Sigmoid colon (tissue), 7 donors: Measurements from ENCODE around the gene MPND. TPM values are rescaled to one million over a fixed set of nuclear protein-coding genes. Genes with fewer than 3 reads are reported as not detected.

Experiments used
- DNase-seq: peaks from one replicate; pipeline ENCODE4 v3.0.0-alpha.2; 2019
- H3K27ac ChIP-seq, 4 donors: fragments of 200-600 bp; sonication (generic); one replicate each; pipeline ENCODE4 v1.5.1; 2016 to 2019; ENCODE audit warnings: mild to moderate bottlenecking in 1 of 4
- H3K27me3 ChIP-seq, 3 donors: fragments of 200-600 bp; sonication (generic); one replicate each; pipeline ENCODE4 v1.5.1; 2019; ENCODE audit warnings: mild to moderate bottlenecking in 1 of 3
- H3K36me3 ChIP-seq, 4 donors: fragments of 200-600 bp; sonication (generic); one replicate each; pipeline ENCODE4 v1.5.1; 2016 to 2019
- H3K4me1 ChIP-seq, 4 donors: fragments of 200-600 bp; sonication (generic); one replicate each; pipeline ENCODE4 v1.5.1; 2017 to 2019
- H3K4me3 ChIP-seq, 4 donors: fragments of 200-600 bp; sonication (generic); one replicate each; pipeline ENCODE4 v1.5.1; 2017 to 2019; ENCODE audit warnings: mild to moderate bottlenecking in 2 of 4, moderate library complexity in 1 of 4
- H3K9me3 ChIP-seq, 4 donors: fragments of 200-600 bp in 3 of 4; sonication (generic) in 3 of 4; one replicate each; pipeline versions ENCODE4 v1.5.1 to v1.6.1; 2013 to 2019
- CTCF ChIP-seq, 4 experiments: fragments of 450-650 bp in 3 of 4; fragments of 200-600 bp in 1 of 4; IDR thresholded peaks; one replicate each; pipeline ENCODE4 v1.5.1; 2016 to 2019; ENCODE audit warnings: antibody characterized with exemption in 4 of 4, mild to moderate bottlenecking in 3 of 4, moderate library complexity in 2 of 4
- EP300 ChIP-seq, 4 donors: sonication (generic); formaldehyde crosslinking; IDR thresholded peaks; one replicate each; pipeline ENCODE4 v1.6.1; 2017; ENCODE audit warnings: antibody characterized with exemption in 4 of 4
- POLR2A ChIP-seq, 2 donors: fragments of 450-650 bp; IDR thresholded peaks; one replicate each; pipeline ENCODE4 v1.6.1; 2016; ENCODE audit warnings: antibody characterized with exemption in 2 of 2, mild to moderate bottlenecking in 2 of 2, moderate library complexity in 2 of 2
- POLR2AphosphoS5 ChIP-seq, 4 donors: sonication (generic); formaldehyde crosslinking; IDR thresholded peaks; one replicate each; pipeline ENCODE4 v1.6.1; 2017; ENCODE audit warnings: antibody characterized with exemption in 4 of 4
- WGBS, 2 donors: extraction: QIAGEN DNeasy Blood & Tissue Kit; methylation state at CpG; one replicate each; pipeline ENCODE4 v1.1.7; 2013; 5-methylcytosine and 5-hydroxymethylcytosine counted together
- intact Hi-C: fragments of 100-400 bp; cut with DNase I; formaldehyde crosslinking; loops from one replicate; pipeline ENCODE4 v1.15.1; 2023
- polyA plus RNA-seq, 3 donors: library from polyadenylated mRNA; stranded (reverse); fragments of 200-250 nt; gene quantifications; one replicate each; pipeline ENCODE4 v1.2.3, GENCODE V29; 2013
- total RNA-seq, 4 donors: library from RNA; depleted of rRNA; stranded (reverse); fragments of >200 nt; gene quantifications; one replicate each; pipeline ENCODE4 v1.1.0, GENCODE V29; 2016
- donor health status: healthy with polysubstance abuse.
- donor health status: Bipolar disorder and iron deficiency.
- donor health status: healthy.

MPND gene
- total and polyA plus RNA-seq, 7 donors = 8.6 to 65.2 (median 13.3) TPM

GRCh38 chr19:4350111-4350510 lies 6.7 kb downstream of the MPND start:
- no peak for DNase-seq
- Histone ChIP-seq H3K9me3 (no peaks in the 10 kb centered on the region), H3K4me3 (no peak overlapping the region), H3K27ac (no peak overlapping the region), H3K27me3 (no peaks in the 10 kb centered on the region), H3K4me1 (no peaks in the 10 kb centered on the region), H3K36me3 (peaks cover 0 to 36% (median 2%) of the 10 kb centered on the region in 4 donors)
- intact Hi-C loops = no loop called here
- WGBS, 2 donors = 88 to 96% methylated on average over 8 of the region's 8 CpGs
- TF ChIP-seq EP300 (IDR thresholded peaks at IDR 0.05) (no peak), POLR2A (IDR thresholded peaks at IDR 0.05) (no peak), POLR2AphosphoS5 (IDR thresholded peaks at IDR 0.05) (no peak), CTCF (IDR thresholded peaks at IDR 0.05) (no peak)

- intact Hi-C loops = no loop called here
- H3K36me3 ChIP-seq = peaks cover 0 to 34% (median 2%) of the 10 kb centered on the region in 4 donors
- H3K27ac ChIP-seq = no peak overlapping the region
- no peak overlapping the region for H3K4me3 ChIP-seq
- DNase-seq = no peak
- TF ChIP-seq POLR2AphosphoS5 (IDR thresholded peaks at IDR 0.05) = no peak
- TF ChIP-seq POLR2A (IDR thresholded peaks at IDR 0.05) = no peak
- no peak for TF ChIP-seq CTCF (IDR thresholded peaks at IDR 0.05)
- no peak for TF ChIP-seq EP300 (IDR thresholded peaks at IDR 0.05)
- no peaks in the 10 kb centered on the region for H3K9me3 ChIP-seq
- no peaks in the 10 kb centered on the region for H3K27me3 ChIP-seq
- 96% methylated on average over 9 of the region's 9 CpGs for WGBS, 2 donors
- no peaks in the 10 kb centered on the region for H3K4me1 ChIP-seq
Observed at GRCh38 chr19:4350726-4351125, 7.4 kb downstream of the MPND start.

GRCh38 chr19:4352701-4353121 lies 9.3 kb downstream of the MPND start:
- intact Hi-C loops = loop anchor here (2.0 kb wide), 1 partner anchor 86 kb away; no protein-coding TSS in a partner anchor
- peak; percentile 71 for DNase-seq
- Histone ChIP-seq H3K27ac (no peak overlapping the region), H3K4me1 (no peaks in the 10 kb centered on the region), H3K9me3 (no peaks in the 10 kb centered on the region), H3K27me3 (no peaks in the 10 kb centered on the region), H3K36me3 (peaks cover 0 to 36% (median 0%) of the 10 kb centered on the region in 4 donors), H3K4me3 (no peak overlapping the region)
- TF ChIP-seq CTCF (IDR thresholded peaks at IDR 0.05) (peak; percentile 78 to 93 (median 86)), POLR2AphosphoS5 (IDR thresholded peaks at IDR 0.05) (no peak)
- WGBS, 2 donors = 25 to 46% methylated on average over 9 of the region's 9 CpGs

- no peaks in the 10 kb centered on the region for H3K4me1 ChIP-seq
- H3K27me3 ChIP-seq = no peaks in the 10 kb centered on the region
- DNase-seq = no peak
- peaks cover 0 to 35% (median under 1%) of the 10 kb centered on the region in 4 donors for H3K36me3 ChIP-seq
- WGBS, 2 donors = 93% methylated on average over 12 of the region's 12 CpGs
- intact Hi-C loops = no loop called here
- no peaks in the 10 kb centered on the region for H3K9me3 ChIP-seq
- no peak overlapping the region for H3K4me3 ChIP-seq
- no peak for TF ChIP-seq POLR2A (IDR thresholded peaks at IDR 0.05)
- no peak for TF ChIP-seq EP300 (IDR thresholded peaks at IDR 0.05)
- no peak for TF ChIP-seq POLR2AphosphoS5 (IDR thresholded peaks at IDR 0.05)
- TF ChIP-seq CTCF (IDR thresholded peaks at IDR 0.05) = no peak
- H3K27ac ChIP-seq = no peak overlapping the region
Observed at GRCh38 chr19:4354282-4354681, 10.9 kb downstream of the MPND start.

GRCh38 chr19:4354897-4355296 lies 11.5 kb downstream of the MPND start:
- no peak overlapping the region for H3K4me3 ChIP-seq
- peak; percentile 61 for DNase-seq
- intact Hi-C loops = no loop called here
- WGBS, 2 donors = 85 to 90% methylated on average over 17 of the region's 17 CpGs
- peaks cover 0 to 41% (median 4%) of the 10 kb centered on the region in 4 donors for H3K36me3 ChIP-seq
- no peak overlapping the region for H3K27ac ChIP-seq
- no peaks in the 10 kb centered on the region for H3K4me1 ChIP-seq
- TF ChIP-seq POLR2AphosphoS5 (IDR thresholded peaks at IDR 0.05) (no peak), EP300 (IDR thresholded peaks at IDR 0.05) (no peak), POLR2A (IDR thresholded peaks at IDR 0.05) (no peak), CTCF (IDR thresholded peaks at IDR 0.05) (no peak)
- H3K9me3 ChIP-seq = no peaks in the 10 kb centered on the region
- H3K27me3 ChIP-seq = no peaks in the 10 kb centered on the region
